Measurements from ENCODE around the gene ZDHHC14.

The ZDHHC14 gene

GRCh38 chr6:157549468-157549745 lies 168.4 kb downstream of the ZDHHC14 start:
- H3K4me3 ChIP-seq (ENCODE audit: low read depth, low read length): peak overlapping the region; percentile 23
- no peak for DNase-seq (ENCODE audit: low read depth)

GRCh38 chr6:157550114-157550989 lies 169.4 kb downstream of the ZDHHC14 start:
- H3K4me3 ChIP-seq (ENCODE audit: low read depth, low read length): no peak overlapping the region
- DNase-seq (ENCODE audit: low read depth): peak; percentile 80
- TF ChIP-seq CTCF (IDR thresholded peaks at IDR 0.05; ENCODE audit: insufficient read depth, low read depth, low read length, missing control alignments): no peak

More at GRCh38 chr6:157549468-157549745, 168.4 kb downstream of the ZDHHC14 start:
- TF ChIP-seq CTCF (IDR thresholded peaks at IDR 0.05; ENCODE audit: insufficient read depth, low read depth, low read length, missing control alignments): no peak

- TF ChIP-seq CTCF (IDR thresholded peaks at IDR 0.05; ENCODE audit: insufficient read depth, low read depth, low read length, missing control alignments): no peak
- H3K4me3 ChIP-seq (ENCODE audit: low read depth, low read length): no peak overlapping the region
- no peak for DNase-seq (ENCODE audit: low read depth)
Measured at GRCh38 chr6:157551041-157551832, 170.2 kb downstream of the ZDHHC14 start.

- no peak for TF ChIP-seq CTCF (IDR thresholded peaks at IDR 0.05; ENCODE audit: insufficient read depth, low read depth, low read length, missing control alignments)
- DNase-seq (ENCODE audit: low read depth): no peak
- H3K4me3 ChIP-seq (ENCODE audit: low read depth, low read length): no peak overlapping the region
Measured at GRCh38 chr6:157552081-157552747, 171.2 kb downstream of the ZDHHC14 start.

GRCh38 chr6:157552820-157553485 lies 172.0 kb downstream of the ZDHHC14 start:
- no peak for DNase-seq (ENCODE audit: low read depth)
- H3K4me3 ChIP-seq (ENCODE audit: low read depth, low read length): no peak overlapping the region
- TF ChIP-seq CTCF (IDR thresholded peaks at IDR 0.05; ENCODE audit: insufficient read depth, low read depth, low read length, missing control alignments): no peak

GRCh38 chr6:157554747-157555146 lies 173.8 kb downstream of the ZDHHC14 start:
- TF ChIP-seq CTCF (IDR thresholded peaks at IDR 0.05; ENCODE audit: insufficient read depth, low read depth, low read length, missing control alignments): no peak
- H3K4me3 ChIP-seq (ENCODE audit: low read depth, low read length): no peak overlapping the region
- DNase-seq (ENCODE audit: low read depth): no peak

Measured in GM12865 (cell line).